NCI-H1436 (cell line): ENCODE results near the gene UBE2D2.

ENCODE experiments used
- DNase-seq: peaks from one replicate; lab custom pipeline; 2025; lab: John Stamatoyannopoulos, UW

UBE2D2 gene

DNA sequence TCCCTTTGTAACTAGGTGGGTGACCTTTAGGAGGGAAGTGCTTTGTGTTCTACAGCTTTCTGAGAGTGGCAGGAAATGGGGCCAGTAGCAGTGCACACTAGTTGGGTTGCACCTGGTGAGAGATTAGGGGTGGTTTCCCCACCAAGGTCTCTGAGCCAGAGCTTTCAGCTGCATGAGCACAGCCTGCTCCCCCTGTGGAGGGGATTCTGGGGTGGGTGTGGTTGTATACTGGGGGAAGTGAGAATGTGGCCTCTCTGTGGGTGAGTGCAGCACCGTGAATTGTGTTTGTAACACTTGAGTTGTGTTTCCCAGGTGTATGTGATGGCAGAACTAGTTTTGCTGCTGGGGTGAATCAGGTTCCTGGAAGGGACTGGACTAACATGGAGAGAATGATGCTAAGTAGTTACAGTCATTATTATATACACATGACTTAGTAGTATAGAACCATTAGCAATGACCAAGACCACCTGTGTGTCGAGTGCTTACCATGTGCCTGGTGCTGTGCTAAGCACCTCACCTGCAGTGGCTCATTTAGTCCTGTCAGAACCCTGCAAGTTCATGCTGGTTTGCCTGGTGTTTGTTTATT is 75.2 kb downstream of the UBE2D2 start:
- no peak for DNase-seq

DNA sequence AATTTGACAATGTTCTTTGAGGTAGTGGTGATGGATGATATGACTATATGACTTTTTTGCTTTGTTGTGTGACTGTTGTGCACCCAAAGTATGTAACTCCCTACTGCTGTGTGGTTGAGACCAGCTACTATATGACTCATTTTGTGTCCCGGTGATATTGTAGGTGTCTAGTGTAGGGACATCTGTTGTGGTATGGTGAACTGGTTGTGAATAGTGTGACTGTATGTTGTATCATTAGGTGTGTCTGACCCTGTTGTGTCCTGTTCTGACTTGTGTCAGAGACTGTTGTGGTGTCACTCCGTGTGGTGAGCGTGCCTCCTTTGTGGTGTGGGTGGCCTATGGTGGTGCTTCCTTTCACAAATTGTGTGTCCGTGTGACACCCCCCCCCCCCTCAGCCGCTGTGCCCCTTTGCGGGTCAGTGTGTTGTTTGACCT is 75.9 kb downstream of the UBE2D2 start:
- no peak for DNase-seq

DNA sequence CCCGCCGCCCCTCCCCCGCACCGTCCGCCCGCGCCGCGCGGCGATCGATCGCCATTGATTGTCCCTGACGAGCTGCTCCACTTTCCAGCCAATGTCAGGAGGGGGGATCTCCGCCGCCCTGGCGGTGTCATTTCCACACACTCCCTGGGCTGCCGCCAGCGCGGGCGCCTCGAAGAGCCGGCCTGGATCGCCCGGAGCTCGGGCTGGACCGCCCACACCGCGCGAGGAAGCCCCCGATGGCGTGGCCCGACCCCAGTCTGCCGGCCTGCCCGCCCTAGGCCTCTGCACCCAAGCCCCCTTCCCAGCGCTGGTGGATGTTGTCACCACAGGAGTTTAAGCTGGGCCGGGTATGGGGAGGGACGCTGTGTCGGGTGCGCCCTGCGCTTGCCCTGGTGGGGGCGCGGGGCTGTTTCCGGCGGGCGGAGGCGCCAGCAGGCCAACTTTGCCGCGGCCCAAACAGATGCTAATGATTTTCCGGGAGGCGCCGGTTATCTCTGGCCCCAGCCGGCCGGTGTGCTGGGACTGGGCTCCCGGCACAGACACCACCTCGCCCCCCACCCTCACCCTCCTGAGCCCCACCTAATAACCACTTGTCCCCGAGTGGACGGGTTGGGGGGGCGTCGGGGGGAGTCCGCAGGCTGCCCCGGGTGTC is 76.4 kb downstream of the UBE2D2 start:
- peak; percentile 76 for DNase-seq

DNA sequence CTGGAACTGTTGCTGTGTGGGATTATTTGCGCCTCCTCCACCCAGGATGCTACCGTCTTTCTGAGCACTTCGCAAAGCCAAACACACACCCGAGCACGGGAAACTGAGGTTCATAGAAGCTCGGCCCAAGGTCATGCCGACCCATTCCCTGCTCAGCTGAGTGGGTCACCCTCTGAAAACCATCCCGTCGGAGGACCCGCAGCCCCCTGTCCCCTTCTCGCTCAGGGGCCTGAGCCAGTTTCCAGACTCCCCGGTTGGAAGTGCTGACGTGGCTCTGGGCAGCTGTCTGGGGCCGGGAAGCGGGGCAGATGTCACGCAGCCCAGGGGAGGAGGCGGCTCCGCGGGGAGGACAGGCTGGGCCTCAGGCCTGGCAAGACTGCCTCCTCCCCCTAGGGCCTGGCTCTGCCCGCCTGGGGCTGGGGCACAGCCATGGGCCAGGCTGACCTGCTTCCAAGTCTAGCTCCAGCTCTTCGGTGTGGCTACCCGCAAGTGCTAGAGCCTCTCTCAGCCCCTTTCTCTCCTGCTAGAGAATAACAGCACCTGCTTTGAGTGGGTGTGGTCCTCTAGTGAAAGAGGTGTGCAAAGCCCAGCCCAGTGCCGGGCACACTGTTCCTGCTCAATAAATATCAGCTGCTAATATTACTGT is 77.1 kb downstream of the UBE2D2 start:
- peak; percentile 40 for DNase-seq

DNA sequence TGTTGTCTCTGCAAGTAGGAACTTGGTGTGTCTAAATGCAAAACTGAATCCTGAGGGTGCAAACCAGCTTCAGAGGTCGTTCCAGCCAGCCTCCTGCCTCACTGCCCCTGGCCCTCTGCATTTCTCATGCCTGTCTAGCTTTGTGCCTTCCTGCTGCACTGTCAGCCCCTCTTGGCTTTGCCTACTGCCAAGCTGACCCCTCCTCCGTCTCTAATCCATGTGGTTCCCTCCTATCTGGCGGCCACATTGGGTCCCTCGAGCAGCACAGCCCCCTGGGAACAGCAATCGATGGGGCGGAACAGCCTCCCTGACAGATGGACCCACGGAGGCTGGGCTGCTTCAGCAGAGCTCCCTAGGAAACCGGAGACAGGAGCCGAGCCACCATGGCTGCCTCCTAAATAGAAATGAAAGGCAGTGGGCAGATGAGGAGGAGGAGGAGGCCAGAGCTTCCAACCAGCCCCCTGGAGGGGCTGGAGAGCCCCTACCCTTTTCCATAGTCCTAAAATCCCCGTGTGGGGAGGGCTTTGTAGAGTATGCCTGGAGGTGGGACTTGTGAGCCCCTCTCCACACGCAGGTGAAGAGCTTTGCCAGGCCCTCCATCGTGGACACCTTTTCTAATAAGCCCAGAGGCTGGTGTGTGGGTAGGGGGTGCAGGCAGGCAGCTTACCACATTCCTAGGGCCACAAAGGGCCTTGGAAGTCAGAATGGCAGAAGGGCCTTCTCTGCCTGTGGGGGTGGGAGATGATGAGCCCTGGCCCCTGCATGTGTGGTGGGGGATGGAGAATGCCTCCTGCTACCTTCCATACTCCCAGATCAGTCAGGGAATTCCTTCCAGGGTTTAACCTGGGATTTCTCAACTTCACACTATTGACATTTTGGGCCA is 77.8 kb downstream of the UBE2D2 start:
- peak; percentile 30 for DNase-seq

DNA sequence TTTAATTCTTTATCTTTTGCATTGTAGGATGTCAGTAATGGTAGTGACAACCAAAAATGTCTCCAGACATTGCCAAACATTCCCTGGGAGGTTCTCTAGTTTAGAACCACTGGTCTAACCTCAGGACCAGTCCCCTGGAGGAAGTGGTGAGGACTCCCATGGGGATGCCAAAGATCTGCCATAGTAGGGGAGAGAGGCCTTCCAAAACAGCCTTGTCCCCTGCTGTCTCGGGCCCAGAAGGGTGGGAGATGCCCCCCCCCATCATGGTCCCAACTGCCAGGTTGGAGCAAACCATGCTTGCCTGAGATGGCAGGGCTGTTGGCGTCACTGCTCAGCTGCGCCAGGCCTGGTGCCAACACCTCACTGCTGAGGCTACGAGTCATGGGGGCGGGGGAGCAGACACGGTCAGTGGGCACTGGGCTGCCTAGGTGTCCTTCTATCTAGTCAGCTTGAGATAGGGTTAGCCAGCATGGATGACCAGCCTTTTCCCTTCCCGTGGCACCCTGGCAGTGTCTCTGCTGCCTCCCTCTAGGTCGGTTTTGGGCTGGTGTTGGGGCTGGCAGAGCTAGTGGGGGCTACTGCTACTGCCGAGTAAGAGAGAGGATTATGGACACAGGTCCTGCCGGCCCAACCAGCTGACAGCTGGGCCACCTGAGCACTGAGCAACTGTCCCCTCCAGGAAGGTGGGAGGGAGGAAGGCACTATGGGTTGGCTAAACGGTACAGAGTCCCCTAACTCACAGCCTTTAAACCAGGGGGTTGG is 78.7 kb downstream of the UBE2D2 start:
- no peak for DNase-seq

DNA sequence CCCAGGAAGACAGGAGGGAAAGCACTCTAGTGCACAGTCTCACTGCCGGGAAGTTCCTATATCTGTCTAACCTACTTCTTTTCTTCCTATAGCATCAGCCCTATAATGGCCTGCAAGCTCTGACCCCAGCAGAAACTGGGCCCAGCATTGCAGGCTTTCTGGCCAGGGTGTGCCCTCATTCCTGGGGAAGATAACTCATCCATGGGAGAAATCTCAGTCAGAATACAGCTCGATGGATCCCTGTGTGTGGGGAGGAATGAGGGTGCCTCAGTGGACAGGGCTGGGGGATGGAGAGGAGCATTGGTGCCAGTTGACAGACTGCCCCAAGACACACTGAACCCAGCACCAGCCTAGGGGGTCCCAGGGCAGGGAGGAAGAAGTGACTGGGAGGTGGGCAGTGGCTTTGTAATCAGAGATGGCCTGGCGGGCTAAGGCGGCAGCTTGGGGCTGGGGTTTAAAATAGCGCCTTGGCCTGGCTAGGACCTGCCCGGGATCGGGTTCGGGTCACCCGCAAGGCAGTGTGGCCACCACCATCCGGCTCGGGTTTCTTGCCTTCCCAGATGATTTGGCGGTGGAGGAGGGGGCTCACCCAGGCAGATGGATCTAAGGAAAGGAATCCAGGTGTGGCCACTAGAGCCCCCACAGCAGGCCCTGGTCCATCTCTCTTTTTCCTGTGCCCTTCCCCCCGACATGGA is 79.4 kb downstream of the UBE2D2 start:
- no peak for DNase-seq

DNA sequence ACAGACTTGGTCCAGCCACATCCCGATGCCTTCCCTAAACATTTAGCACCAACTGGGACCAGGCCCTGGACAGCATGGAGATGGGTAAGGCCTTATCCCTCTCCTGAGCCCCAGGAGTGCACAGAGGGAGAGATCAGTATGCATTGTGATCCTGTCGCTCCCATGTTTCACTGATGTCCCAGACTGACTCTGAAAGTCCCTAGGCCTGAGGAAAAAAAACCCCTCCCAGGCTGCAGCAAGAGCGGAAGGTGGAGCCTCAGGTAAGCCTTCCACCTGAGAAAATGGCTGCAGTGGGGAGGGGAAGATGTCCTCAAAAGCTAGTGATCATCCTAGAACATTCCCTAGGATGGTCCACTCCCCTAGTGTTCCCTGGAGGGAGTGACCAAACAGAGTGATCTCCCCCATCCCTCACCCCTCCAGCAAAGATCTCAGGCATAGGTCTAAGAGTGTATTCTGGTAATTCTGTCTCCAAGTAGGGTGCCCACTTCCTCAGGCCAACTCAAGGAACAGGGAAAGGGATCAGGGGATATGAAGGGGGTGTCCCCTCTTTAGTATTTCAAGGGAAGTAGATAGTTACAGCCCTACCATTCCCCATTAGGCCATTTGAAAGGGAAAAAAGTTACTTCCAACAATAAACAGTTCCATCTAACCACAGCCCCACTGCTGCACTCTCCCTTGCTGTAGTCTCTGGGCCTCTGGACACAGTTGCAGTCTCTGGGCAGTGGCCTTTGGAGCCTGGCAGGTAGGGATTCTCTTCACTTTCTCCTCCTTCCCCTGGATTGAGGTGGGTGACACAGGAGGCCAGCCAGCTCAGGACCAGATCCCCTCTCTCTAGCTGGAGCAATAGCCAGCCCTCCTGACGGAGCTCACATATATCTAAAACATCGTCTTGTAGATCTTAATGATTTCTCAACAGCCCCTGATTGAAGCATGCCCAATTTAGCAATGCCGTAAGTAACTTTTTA is 80.3 kb downstream of the UBE2D2 start:
- no peak for DNase-seq

DNA sequence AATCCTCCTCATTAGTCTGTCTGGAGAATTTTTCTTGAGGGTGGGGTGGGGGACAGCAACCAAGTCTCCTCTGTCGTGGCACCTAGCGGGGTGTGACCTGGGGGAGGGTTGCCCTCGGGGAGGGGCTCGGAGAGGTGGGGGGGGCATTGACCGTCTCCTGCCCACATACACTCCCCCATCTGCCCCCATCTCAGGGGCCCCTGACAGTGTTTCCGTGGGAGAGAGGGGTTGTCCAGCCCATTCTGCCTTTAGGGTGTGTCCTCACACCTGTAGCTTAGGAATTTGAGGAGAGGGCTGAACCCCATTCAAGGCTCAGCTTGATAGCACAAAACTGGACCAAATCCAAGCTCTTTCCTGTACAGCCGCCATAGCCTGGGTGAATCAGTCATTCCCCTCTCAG is 81.1 kb downstream of the UBE2D2 start:
- no peak for DNase-seq

DNA sequence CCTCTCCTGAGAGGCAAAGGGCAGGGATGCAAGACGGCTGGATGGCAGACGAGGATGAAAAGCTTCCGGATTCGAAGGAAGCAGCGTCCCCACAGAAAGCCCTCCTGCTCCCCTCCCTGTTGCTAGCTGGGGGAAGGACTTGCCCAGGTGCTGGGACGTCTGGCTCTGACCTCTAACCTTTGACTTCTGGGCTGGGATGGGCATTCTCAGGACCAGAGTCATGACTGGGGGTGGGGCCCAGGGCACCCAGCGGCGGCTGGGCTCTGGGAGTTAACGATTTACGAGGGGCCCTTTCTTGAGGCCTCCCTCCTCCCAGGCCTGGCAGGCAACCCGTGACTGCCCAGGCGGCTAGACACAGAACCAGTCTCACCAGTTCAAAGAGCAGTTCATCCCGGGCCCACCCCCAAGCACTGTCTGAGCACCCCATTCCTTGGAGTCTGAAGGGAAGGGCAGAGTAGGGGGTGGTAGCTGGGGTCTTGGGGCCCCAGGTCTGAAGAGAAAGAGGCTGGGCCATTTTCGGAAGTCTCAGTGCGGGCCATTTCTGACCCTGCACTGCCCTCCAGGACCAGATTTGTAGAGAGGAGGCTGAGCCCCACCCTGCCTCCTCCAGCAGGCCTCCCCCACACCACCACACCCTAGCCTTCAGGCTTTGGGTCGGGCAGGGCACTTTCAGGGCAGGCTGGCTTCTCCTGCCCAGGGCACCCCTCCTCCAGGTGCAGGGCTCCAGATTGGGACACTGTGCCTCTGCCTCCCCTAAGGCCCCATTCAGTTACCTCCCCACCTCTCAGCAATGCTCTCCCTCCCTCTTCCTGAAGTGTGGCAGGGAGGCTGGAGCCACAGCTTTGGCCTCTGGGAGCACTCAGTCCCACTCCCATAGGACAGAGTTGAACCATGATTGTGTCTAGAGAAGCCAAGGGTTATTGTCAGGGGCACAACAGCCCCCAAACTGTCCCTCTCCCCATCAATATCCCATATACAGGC is 82.0 kb downstream of the UBE2D2 start:
- no peak for DNase-seq

DNA sequence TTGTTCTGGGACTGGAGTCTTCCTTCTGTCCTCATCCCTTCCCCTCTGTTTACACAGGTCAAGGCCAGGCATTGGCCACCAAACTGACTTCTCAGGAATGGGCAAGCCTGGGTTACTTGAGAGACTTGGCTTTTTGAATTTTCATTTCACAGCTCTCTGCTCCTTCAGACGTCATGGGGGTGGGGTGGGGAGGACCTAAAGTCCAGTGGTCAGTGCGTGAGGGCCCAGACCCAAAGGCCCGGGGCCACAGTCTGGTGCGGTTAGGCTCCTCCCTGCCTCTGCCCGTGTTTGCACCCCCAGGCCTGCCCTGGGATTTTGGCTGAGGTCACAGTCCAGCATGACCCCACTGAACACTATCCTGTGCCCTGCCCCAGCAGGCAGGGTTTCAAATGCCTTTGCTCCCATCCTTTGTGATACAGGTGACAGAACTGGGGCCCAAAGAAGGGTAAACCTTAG is 82.9 kb downstream of the UBE2D2 start:
- DNase-seq: no peak

DNA sequence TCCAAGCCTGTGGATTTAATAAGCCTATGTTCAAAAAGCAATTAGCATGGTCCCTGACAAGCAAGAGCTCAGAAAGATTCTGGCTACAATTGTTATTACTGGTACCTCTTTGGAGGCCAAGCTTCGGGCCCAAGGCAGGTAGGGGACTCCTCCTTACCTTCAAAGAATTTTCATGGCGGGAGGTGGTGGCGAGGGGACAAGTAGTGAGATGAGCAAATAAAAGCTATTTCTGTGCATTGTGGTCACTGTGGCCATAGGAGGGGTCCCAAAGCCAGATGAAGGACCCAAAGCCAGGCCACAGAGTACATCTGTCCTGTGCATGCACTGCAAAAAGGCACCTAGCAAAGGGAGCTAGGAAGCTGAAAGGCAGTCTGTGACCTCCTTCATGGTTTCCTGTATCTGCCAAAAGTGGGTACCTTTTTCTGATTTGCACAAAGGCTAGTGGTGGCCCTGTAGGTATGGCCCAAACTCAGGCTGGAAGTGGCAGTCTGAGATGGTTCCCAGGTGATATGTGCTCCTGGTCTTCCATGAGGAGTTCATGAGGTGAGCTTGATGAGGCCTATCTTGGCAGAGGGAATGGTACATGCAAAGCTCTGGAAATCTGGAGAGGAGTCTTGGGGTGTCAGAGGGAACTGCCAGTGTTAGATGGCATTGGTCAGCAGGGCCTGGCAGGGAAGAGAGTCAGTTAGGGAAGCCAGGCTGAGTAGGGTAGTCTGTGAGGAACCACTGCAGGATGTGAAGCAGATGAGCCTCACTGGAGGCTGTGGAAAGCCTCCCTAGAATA is 83.7 kb downstream of the UBE2D2 start:
- no peak for DNase-seq

DNA sequence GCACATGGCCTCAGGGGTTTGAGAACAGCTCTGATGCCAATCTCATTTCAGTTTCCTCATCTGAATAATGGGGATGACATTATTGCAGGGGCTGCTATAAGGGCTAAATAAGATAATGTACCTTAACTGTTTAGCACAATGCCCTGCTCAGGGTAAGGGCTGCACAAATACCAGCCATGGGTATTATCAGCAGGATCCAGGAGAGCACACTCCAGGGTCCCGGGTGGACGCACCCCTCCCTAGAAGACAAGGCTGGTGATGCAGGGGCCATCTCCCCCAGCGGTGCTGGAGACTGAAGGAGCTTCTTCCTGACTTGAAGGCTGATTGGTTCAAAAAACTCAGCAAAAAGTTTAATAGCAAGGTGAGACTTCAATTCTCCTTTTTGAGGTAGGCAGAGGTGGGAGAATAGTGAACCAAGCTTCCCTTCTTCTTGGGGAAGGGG is 84.3 kb downstream of the UBE2D2 start:
- DNase-seq: no peak

DNA sequence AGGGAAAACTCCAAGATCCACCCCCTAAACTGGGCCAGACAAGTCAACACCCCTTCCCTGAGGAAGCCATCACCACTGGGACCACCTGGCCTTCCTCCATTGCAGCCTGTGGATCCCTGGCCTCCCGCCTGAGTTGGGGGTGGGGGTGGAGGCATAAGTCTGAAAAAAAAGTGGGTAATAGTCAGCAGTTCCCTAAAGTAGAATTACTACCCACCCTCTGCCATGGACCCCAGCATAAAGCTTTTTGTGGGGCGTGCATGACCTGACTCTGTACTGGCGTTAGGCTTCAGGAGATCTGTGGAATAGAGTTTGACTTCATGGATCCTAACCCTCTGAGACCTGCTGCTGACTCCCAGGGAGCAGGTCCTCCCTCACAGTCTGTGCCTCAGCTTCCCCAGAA is 85.0 kb downstream of the UBE2D2 start:
- no peak for DNase-seq

DNA sequence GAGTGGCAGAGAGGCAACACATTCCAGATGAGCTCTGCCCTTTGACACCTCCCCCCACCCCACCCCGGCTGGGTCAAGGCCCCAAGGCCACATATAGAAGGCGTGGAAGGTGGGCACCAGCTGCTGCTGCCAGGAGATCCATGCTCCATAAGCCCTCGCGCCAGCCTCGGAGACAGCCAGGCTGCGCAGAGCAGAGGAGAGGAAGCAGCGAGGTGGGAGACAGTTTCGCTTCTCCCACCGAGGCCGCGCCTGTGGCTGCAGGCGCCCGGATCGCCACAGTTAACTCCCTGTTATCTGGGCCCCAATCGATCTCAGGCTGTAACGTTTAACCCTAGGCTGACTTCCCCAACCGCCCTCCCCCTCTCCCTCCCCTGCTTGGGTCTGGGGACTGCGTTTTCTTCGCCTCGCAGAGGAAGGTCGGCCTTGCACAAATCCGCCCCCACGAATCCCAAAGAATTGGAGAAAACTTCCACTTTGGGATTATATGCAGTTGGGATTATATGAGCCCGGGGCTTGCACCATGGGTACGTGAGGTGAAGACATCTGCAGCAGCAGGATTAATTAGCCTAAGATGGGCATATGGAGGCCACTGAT is 85.9 kb downstream of the UBE2D2 start:
- no peak for DNase-seq

DNA sequence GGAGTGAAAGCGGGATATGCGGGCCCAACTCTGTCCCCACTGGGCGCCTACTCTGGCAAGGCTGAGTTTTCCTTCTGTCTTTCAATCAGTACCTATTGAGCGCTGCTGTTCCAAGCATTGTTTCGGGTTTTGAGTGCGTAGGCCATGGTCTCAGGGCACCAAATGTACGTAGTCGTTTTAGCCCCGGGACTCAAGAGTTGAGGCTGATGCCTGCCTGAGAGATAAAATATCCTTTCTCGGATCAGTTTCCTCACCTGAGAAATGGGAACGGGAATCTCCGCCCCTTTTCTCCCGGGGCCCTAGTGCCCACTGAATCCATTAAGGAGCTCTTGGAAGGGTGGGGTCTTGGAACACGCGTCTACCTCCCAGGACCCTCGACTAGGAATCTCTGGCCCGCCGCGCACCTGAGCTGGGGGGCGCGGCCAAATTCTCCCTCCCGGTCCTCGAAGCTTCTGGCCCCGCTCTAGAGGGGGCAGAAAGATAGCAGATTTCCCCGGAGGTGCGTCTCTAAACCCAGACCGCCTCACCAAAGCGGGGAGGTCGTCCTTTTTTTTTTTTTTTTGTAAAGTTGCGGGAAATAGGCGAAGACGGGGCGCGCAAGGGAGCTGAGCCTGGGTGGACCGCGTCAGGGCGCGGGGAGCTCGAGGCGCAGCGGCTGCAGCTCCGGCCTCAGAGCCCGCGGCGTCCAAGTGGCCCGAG is 86.5 kb downstream of the UBE2D2 start:
- DNase-seq: no peak
